ENCODE data around the gene ZNF20. TPM values are rescaled to one million over a fixed set of nuclear protein-coding genes. Genes with fewer than 3 reads are reported as not detected.

The ZNF20 gene
- total and polyA plus RNA-seq, 7 donors = 0.23 to 2.4 (median 0.49) TPM; not detected in 1

- DNase-seq (no peak), ATAC-seq (no peak)
- Histone ChIP-seq H3K36me3 (ENCODE audit: insufficient read depth in 1 of 2, low read depth in 1 of 2) (peaks cover 0 to 12% of the 10 kb centered on the region in 2 donors), H3K4me3 (no peak overlapping the region), H3K27ac (no peak overlapping the region), H3K4me1 (no peaks in the 10 kb centered on the region), H3K27me3 (ENCODE audit: insufficient read depth in 3 of 3, low read length in 2 of 3) (no peaks in the 10 kb centered on the region), H3K9me3 (peaks cover 3% of the 10 kb centered on the region)
- TF ChIP-seq CTCF (IDR thresholded peaks at IDR 0.05) = no peak
- intact Hi-C loops (cut with DNase I) = no loop called here
- WGBS, 3 donors = 88 to 100% (median 98%) methylated on average over 3 of the region's 3 CpGs
These were observed 46.4 kb downstream of the ZNF20 start for GRCh38 chr19:12093777-12094176.

GRCh38 chr19:12092956-12093355 lies 47.2 kb downstream of the ZNF20 start:
- H3K4me1 ChIP-seq = no peaks in the 10 kb centered on the region
- no peaks in the 10 kb centered on the region for H3K27me3 ChIP-seq (ENCODE audit: insufficient read depth in 3 of 3, low read length in 2 of 3)
- 32 to 39% (median 32%) methylated on average over 10 of the region's 10 CpGs for WGBS, 3 donors
- ATAC-seq (no peak), DNase-seq (no peak)
- intact Hi-C loops (cut with DNase I) = no loop called here
- H3K36me3 ChIP-seq (ENCODE audit: insufficient read depth in 1 of 2, low read depth in 1 of 2) = peaks cover 0 to 10% of the 10 kb centered on the region in 2 donors
- no peak for TF ChIP-seq CTCF (IDR thresholded peaks at IDR 0.05)
- peak overlapping the region; percentile 67 for H3K4me3 ChIP-seq
- H3K9me3 ChIP-seq = peaks cover 5% of the 10 kb centered on the region
- H3K27ac ChIP-seq = no peak overlapping the region

- ATAC-seq (peak; percentile 63 to 88 (median 72)), DNase-seq (peak; percentile 84 to 90)
- Histone ChIP-seq H3K36me3 (ENCODE audit: insufficient read depth in 1 of 2, low read depth in 1 of 2) (peaks cover 0 to 9% of the 10 kb centered on the region in 2 donors), H3K27me3 (ENCODE audit: insufficient read depth in 3 of 3, low read length in 2 of 3) (no peaks in the 10 kb centered on the region), H3K9me3 (peaks cover 5% of the 10 kb centered on the region), H3K4me3 (peak overlapping the region; percentile 67), H3K4me1 (no peaks in the 10 kb centered on the region), H3K27ac (peak overlapping the region; percentile 46)
- 2 to 8% (median 3%) methylated on average over 53 of the region's 53 CpGs for WGBS, 3 donors
- TF ChIP-seq CTCF (IDR thresholded peaks at IDR 0.05) = no peak
- intact Hi-C loops (cut with DNase I) = no loop called here
These were observed 47.9 kb downstream of the ZNF20 start for GRCh38 chr19:12092065-12092867.

- 52 to 64% (median 58%) methylated on average over 5 of the region's 5 CpGs for WGBS, 3 donors
These were observed 49.3 kb downstream of the ZNF20 start for GRCh38 chr19:12090807-12091206.

More at GRCh38 chr19:12090807-12091206, 49.3 kb downstream of the ZNF20 start:
- peak; percentile 48 for TF ChIP-seq CTCF (IDR thresholded peaks at IDR 0.05)
- intact Hi-C loops (cut with DNase I) = no loop called here
- Histone ChIP-seq H3K9me3 (peaks cover 13% of the 10 kb centered on the region), H3K4me1 (no peaks in the 10 kb centered on the region), H3K4me3 (no peak overlapping the region), H3K27ac (no peak overlapping the region), H3K36me3 (ENCODE audit: insufficient read depth in 1 of 2, low read depth in 1 of 2) (peaks cover 0 to 9% of the 10 kb centered on the region in 2 donors), H3K27me3 (ENCODE audit: insufficient read depth in 3 of 3, low read length in 2 of 3) (no peaks in the 10 kb centered on the region)
- ATAC-seq (peak in 1 of 4 donors; percentile 55), DNase-seq (peak; percentile 56 to 71)
